ENCODE measurements around the gene DSCAM.

- no peak for TF ChIP-seq POLR2A (IDR thresholded peaks at IDR 0.05)
- TF ChIP-seq, protein P1, sequence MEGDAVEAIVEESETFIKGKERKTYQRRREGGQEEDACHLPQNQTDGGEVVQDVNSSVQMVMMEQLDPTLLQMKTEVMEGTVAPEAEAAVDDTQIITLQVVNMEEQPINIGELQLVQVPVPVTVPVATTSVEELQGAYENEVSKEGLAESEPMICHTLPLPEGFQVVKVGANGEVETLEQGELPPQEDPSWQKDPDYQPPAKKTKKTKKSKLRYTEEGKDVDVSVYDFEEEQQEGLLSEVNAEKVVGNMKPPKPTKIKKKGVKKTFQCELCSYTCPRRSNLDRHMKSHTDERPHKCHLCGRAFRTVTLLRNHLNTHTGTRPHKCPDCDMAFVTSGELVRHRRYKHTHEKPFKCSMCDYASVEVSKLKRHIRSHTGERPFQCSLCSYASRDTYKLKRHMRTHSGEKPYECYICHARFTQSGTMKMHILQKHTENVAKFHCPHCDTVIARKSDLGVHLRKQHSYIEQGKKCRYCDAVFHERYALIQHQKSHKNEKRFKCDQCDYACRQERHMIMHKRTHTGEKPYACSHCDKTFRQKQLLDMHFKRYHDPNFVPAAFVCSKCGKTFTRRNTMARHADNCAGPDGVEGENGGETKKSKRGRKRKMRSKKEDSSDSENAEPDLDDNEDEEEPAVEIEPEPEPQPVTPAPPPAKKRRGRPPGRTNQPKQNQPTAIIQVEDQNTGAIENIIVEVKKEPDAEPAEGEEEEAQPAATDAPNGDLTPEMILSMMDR (IDR thresholded peaks at IDR 0.05) = no peak
Observed at GRCh38 chr21:40060083-40060677, 786.8 kb downstream of the DSCAM start.

Measured in uterus (tissue), 2 donors.